GM12874 (cell line): ENCODE measurements around the gene DSCAML1.

Experiments used
- CTCF ChIP-seq: IDR thresholded peaks from 2 replicates; pipeline ENCODE4 v1.5.1; 2011; ENCODE audit warnings: low read depth, mild to moderate bottlenecking, control low read depth, low read length, moderate library complexity; ENCODE audit not compliant: insufficient read depth

The DSCAML1 gene

GRCh38 chr11:117720061-117720511 lies 76.9 kb downstream of the DSCAML1 start:
- TF ChIP-seq CTCF = no peak

GRCh38 chr11:117719480-117719879 lies 77.5 kb downstream of the DSCAML1 start:
- TF ChIP-seq CTCF = no peak

- TF ChIP-seq CTCF = no peak
Measured at GRCh38 chr11:117717485-117718314, 79.3 kb downstream of the DSCAML1 start.

- no peak for TF ChIP-seq CTCF
Measured at GRCh38 chr11:117716521-117717440, 80.2 kb downstream of the DSCAML1 start.

- TF ChIP-seq CTCF = no peak
Measured at GRCh38 chr11:117715801-117716200, 81.2 kb downstream of the DSCAML1 start.

- no peak for TF ChIP-seq CTCF
Measured at GRCh38 chr11:117713538-117713991, 83.5 kb downstream of the DSCAML1 start.

GRCh38 chr11:117712530-117712929 lies 84.5 kb downstream of the DSCAML1 start:
- no peak for TF ChIP-seq CTCF
